DMS79 (cell line): ENCODE results near the gene GSTK1.

ENCODE experiments used
- DNase-seq: peaks from one replicate; lab custom pipeline; 2025; lab: John Stamatoyannopoulos, UW

Gene GSTK1

DNA sequence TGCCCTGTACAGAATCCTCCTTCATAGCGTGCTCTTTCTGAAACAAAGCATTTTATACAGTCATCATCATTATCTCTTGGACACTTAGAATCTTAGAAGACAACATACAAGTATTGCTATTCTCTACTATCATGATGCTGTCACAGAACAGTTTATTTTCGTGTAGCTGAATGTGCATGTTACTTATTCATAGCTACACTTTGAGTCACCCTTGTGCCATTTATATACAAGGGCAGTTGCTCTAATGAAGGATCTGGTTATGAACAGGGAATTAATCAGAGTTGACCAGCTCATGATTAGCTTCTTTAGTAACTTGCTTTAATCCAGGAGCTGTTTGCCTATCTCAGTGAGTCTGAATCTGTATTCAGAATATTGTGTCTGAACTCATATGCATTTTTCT is 36.1 kb downstream of the GSTK1 start:
- no peak for DNase-seq

DNA sequence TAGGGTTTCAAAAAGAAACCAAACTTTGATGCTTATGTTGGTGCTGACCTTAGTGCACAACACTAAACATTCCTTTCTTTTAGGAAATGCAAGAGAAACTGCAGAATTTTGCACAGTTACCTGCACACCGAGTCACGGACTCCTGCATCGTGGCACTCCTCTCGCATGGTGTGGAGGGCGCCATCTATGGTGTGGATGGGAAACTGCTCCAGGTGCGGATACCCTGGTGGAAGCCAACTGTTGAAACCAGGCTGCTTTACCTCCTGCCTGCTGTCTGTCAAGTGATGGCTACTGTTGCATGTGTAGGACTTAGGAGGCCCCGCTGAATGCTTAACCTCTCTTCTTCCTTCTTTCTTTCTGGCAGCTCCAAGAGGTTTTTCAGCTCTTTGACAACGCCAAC is 36.6 kb downstream of the GSTK1 start:
- no peak for DNase-seq

DNA sequence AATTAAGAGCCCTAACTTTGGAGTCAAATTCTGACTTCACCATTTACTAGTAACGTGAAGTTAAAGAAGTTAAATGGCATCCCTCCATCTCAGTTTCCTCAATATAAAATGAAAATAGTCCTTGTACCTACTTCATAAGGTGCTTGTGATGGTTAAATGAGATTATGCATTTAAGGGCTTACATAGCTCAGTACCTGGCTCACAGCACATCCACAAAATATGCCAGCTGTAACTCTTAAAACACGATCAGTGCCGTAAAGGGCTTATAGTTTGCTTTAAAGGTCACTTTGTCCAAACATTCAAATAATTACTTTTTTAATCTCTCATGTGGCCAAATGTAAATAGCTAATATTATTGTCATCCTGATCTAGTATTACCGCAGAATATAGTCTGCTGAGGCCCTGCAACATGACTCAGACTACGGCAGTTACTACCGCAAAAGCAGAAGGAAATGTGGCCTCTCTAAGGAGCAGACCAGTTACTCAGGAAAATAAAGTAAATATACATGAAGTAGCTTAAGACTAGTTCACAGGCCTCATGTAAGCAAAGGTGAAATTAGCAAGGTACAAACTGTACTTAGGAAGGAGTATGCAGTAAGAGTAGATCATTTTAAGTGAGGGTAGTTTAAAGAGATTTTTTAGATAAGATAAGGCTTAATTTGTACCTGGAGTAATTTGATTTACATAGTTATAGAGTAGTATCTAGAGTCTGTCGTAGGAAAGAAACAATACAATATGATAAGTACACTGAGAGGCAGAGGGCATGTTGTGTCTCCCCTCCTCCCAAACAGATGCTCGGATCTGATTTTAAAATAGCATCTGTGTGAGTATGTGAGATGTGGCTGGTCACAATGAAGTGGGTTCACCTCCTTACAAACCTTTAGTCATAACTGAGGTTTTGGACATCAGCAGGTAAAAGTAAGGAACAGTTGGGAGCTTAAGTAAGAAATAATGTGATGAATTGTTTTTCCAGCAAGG is 38.0 kb downstream of the GSTK1 start:
- no peak for DNase-seq

DNA sequence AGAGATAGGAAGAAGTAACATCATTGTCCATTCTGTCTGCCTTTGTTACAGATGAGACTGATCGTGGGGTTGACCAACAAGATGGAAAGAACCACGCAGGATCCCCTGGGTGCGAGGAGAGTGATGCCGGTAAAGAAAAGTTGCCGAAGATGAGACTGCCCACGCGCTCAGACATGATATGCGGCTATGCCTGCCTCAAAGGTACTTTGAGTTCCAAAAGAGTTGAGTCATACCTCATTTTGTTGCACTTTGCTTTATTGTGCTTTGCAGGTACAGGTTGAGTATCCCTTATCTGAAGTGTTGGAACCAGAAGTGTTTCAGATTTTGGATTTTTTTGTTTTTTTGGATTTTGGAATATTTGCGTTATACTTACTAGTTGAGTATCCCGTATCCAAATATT is 40.5 kb downstream of the GSTK1 start:
- no peak for DNase-seq

DNA sequence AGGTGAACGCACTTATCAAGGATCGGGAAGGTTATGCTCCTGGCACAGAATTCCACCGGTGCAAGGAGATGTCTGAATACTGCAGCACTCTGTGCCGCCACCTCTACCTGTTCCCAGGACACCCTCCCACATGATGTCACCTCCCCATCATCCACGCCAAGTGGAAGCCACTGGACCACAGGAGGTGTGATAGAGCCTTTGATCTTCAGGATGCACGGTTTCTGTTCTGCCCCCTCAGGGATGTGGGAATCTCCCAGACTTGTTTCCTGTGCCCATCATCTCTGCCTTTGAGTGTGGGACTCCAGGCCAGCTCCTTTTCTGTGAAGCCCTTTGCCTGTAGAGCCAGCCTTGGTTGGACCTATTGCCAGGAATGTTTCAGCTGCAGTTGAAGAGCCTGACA is 41.7 kb downstream of the GSTK1 start:
- no peak for DNase-seq

DNA sequence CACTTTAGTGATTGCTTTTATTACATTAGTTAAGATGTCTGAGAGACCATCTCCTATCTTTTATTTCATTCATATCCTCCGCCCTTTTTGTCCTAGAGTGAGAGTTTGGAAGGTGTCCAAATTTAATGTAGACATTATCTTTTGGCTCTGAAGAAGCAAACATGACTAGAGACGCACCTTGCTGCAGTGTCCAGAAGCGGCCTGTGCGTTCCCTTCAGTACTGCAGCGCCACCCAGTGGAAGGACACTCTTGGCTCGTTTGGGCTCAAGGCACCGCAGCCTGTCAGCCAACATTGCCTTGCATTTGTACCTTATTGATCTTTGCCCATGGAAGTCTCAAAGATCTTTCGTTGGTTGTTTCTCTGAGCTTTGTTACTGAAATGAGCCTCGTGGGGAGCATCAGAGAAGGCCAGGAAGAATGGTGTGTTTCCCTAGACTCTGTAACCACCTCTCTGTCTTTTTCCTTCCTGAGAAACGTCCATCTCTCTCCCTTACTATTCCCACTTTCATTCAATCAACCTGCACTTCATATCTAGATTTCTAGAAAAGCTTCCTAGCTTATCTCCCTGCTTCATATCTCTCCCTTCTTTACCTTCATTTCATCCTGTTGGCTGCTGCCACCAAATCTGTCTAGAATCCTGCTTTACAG is 42.3 kb downstream of the GSTK1 start:
- DNase-seq, result no peak

DNA sequence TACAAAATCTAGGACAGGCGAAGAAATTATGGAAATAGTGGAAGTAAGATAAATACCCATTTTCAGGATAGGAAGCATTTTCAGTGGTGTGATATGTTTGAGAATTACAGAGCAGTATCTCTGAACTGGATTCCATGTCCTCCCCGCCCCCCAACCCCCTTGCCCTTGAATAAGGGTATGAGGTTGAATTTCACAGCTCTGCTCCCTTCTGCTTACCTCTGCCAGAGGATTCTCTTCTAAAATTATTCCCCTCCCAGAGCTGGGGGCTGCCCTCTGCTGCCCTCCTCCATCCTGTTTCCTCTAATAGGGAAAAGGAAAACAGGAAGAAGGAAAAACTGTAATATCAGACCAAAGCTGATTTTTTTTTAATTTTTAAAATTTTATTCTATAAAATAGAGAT is 45.4 kb downstream of the GSTK1 start:
- no peak for DNase-seq

DNA sequence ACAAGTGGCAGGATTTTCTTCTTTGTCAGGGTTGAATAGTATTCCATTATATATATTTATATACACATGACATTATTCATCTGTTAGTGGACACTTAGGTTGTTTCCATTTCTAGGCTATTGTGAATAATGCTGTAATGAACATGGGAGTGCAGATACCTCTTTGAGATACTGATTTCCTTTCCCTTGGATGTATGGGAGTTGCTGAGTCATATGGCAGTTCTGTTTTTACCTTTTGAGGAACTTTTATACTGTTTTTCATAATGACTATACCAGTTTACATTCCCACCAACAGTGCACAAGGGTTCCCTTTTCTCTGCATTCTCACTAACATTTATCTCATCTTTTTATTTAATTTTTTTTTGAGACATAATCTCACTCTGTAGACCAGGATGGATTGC is 50.9 kb downstream of the GSTK1 start:
- no peak for DNase-seq

DNA sequence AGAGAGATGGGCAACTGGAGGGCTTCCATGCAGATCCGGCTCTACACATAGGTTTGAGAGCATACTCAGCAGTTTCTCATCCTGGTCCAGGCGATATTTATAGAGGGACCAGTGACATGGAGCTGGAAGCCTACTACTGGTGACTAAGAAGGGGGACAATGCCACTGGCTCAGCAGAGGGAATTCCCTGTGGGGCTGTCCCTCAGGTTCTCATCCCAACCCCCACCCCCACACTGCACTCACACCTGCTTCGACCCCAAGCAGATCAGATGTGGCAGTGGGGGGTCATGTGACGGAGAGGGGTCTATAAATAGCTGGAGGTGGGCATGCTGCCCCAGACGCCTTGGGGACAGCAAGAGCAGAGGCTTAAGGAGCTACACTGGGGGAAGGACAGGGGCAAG is 52.5 kb downstream of the GSTK1 start, which contains the start of gene CLCN1:
Gene CLCN1 (plus strand): TSS at position 336 of the 400 bp plus-strand sequence. CDS start 102 bp downstream, outside the sequence.
- no peak for DNase-seq

DNA sequence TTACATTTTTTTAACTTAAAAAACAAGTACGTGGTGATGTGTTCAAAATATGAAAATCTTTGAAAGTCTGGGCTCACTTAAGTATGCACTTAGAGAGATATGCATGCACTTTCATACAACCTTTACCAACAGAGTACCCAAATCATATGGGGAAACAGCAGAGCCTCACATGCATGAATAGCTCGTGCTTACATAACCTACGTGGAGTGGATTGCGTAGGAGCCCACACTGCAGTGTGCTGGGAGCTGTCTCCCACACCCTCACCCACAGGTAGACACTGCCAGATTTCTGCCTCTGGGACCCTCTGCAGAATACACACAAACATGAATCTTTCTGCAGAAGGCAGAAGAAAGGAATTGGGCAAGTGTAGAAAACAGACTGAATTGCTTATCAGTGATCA is 53.3 kb downstream of the GSTK1 start:
- DNase-seq, result no peak

DNA sequence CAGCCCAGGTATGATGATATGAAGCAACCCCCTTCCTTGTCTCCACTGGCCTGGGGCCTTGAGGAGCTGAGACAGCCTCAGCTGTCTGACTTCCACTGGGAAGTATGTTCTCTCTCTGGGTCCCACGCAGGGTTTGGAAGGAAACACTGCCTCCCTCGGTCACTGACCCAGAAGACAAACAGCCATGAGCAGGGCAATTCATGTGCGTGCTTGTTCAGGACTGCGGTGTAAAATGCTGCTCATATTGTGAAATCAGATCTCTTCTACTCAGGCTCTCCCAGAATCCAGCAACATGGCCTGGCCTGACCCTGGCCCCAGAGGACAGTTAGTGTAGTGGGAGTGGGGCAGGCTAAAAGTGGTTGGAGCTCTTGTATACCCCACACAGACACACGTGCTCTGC is 55.4 kb downstream of the GSTK1 start:
- no peak for DNase-seq
